Measurements from ENCODE around the gene DIS3L2. TPM values are rescaled to one million over a fixed set of nuclear protein-coding genes. Genes with fewer than 3 reads are reported as not detected.
"Not testable (repeated sequence)": the region's sequence is repeated elsewhere in the genome, so short reads cannot be mapped to it uniquely, and the experiment has no call there.

DIS3L2 gene
- total and polyA plus RNA-seq, 3 experiments from 2014 or later: 16.4 to 29.5 (median 28.6) TPM

DNA sequence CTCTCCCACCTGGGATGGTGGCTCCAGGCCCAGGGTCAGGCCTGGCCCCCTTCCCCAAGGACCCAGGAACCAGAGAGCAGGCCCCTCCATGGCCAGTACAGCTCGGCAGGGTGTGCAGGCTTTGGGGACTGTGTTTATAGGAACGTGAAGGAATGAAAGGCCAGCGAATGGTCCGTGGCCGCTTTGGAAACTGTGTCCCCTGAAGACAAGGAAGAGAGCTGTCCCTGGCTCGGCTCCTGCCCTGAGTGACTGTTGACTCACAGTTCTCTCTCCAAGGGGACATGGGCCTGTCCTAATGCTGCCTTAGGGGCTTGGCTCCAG lies 373.3 kb downstream of the DIS3L2 start:
- H3K27me3 ChIP-seq (ENCODE audit: insufficient read depth, low read length, poor library complexity, severe bottlenecking); H3K27ac Mint-ChIP-seq; H3K4me1 Mint-ChIP-seq; POLR2A ChIA-PET; H3K4me1 ChIP-seq (ENCODE audit: insufficient read depth, low read length); H3K4me3 Mint-ChIP-seq; H3K27me3 Mint-ChIP-seq; H3K4me3 ChIP-seq (ENCODE audit: low read length); H3K9me3 ChIP-seq (ENCODE audit: low read length); H3K9me3 Mint-ChIP-seq; H3K27ac ChIP-seq (ENCODE audit: low read depth, low read length); H3K36me3 ChIP-seq (ENCODE audit: insufficient read depth, low read length): not testable (repeated sequence)
- peaks cover 0 to 10% (median 0%) of the 10 kb centered on the region in 3 donors for H3K36me3 Mint-ChIP-seq
- CTCF ChIA-PET: interaction anchor here (1.5 kb wide), 1 partner anchor 435 kb away, joined by 3 read pairs; no protein-coding TSS in a partner anchor
- peak in 1 of 5 donors; percentile 20 for DNase-seq

DNA sequence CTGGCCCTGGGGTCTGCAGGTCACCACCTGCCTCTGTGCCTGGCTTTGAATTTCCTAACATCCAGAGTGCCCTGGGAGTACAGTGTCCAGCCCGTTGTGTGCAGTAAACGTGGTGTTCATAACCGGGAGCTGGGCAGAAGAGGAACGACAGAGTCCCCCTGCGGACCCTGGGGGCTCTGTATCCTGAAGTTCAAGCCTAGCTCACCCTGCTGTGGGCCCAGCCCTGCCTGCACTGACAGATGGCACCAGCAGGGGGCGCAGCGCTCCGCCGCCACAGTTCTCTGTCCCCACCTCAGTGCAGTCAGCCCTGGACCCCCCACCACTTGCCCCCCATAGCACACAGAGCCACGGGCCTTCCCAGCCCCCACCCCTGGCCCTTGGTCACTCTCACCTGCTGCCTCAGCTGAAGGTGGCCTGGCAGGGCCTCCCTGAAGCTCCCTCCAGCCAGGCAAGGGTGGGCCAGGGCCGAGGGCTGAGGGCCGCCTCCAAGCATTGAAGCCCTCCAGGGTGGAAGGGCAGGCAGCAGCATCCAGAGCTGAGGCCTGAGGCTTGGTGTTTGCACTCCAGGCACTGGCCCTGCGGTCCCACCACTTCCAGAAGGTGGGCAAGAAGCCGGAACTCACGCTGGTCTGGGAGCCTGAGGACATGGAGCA lies 373.8 kb downstream of the DIS3L2 start:
- H3K4me1 ChIP-seq (ENCODE audit: insufficient read depth, low read length); H3K9me3 ChIP-seq (ENCODE audit: low read length); H3K27me3 Mint-ChIP-seq; CTCF ChIA-PET; H3K27me3 ChIP-seq (ENCODE audit: insufficient read depth, low read length, poor library complexity, severe bottlenecking); H3K36me3 ChIP-seq (ENCODE audit: insufficient read depth, low read length); H3K27ac Mint-ChIP-seq; H3K4me1 Mint-ChIP-seq; H3K4me3 ChIP-seq (ENCODE audit: low read length); H3K4me3 Mint-ChIP-seq; H3K27ac ChIP-seq (ENCODE audit: low read depth, low read length); H3K9me3 Mint-ChIP-seq: not testable (repeated sequence)
- POLR2A ChIA-PET: interaction anchor here (0.5 kb wide), 1 partner anchor 307 kb away, joined by 3 read pairs; no protein-coding TSS in a partner anchor
- DNase-seq: peak in 1 of 5 donors; percentile 27
- peaks cover 0 to 10% (median 0%) of the 10 kb centered on the region in 3 donors for H3K36me3 Mint-ChIP-seq

DNA sequence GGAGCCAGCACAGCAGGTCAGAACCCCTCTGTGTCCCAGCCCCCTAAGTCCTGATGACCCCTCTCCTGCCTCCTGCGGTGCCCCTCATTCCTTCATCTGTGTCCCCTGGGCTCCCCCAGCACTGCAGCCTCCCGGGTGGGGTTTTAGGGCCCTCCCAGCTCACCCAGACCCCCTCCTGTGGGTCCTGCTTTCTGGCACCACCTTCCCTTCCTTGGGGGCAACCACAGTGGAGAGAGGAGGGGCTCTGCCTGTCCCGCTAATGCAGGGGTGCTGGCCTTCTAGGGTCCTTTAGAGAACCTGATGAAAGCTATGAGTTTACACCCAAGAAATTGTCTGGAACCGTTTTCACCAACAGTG lies 374.3 kb downstream of the DIS3L2 start:
- Mint-ChIP-seq H3K27me3 (peaks cover 0 to 1% of the 10 kb centered on the region in 2 donors), H3K4me3 (no peak overlapping the region), H3K27ac (peak overlapping the region in 1 of 8 donors; percentile 38), H3K4me1 (no peaks in the 10 kb centered on the region), H3K36me3 (peaks cover 0 to 10% (median 1%) of the 10 kb centered on the region in 3 donors), H3K9me3 (no peaks in the 10 kb centered on the region)
- DNase-seq: peak in 1 of 5 donors; percentile 25
- Histone ChIP-seq H3K36me3 (ENCODE audit: insufficient read depth, low read length) (no peaks in the 10 kb centered on the region), H3K4me1 (ENCODE audit: insufficient read depth, low read length) (no peaks in the 10 kb centered on the region), H3K9me3 (ENCODE audit: low read length) (no peaks in the 10 kb centered on the region), H3K4me3 (ENCODE audit: low read length) (no peak overlapping the region), H3K27ac (ENCODE audit: low read depth, low read length) (no peak overlapping the region), H3K27me3 (ENCODE audit: insufficient read depth, low read length, poor library complexity, severe bottlenecking) (no peaks in the 10 kb centered on the region)
- ChIA-PET CTCF (no interaction called here), POLR2A (no interaction called here)

DNA sequence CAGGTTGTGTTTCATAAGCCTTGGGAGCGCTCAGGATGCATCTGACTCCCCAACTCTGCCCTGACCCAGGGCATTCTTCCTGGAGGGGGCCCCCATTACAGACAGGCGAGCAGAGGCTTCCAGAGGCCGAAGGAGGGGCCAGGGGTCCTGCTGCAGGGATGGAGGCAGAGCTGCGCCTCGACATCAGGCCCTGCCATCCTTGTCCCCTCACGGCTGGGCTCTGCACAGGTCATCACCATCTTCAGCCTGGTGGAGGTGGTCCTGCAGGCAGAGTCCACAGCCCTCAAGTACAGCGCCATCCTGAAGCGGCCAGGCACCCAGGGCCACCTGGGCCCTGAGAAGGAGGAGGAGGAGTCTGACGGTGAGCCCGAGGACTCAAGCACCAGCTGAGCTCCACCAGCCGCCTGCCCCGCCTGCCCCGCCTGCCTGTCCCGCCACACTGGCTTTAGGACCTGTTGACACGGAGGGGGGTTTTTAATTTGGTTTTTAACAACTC lies 374.8 kb downstream of the DIS3L2 start:
- H3K27me3 Mint-ChIP-seq: peaks cover 0 to 2% of the 10 kb centered on the region in 2 donors
- no peaks in the 10 kb centered on the region for H3K4me1 ChIP-seq (ENCODE audit: insufficient read depth, low read length)
- no peak overlapping the region for H3K27ac ChIP-seq (ENCODE audit: low read depth, low read length)
- ChIA-PET CTCF (no interaction called here), POLR2A (no interaction called here)
- no peaks in the 10 kb centered on the region for H3K4me1 Mint-ChIP-seq
- DNase-seq: peak in 1 of 5 donors; percentile 34
- H3K4me3 Mint-ChIP-seq: no peak overlapping the region
- no peaks in the 10 kb centered on the region for H3K36me3 ChIP-seq (ENCODE audit: insufficient read depth, low read length)
- H3K9me3 Mint-ChIP-seq: no peaks in the 10 kb centered on the region
- no peaks in the 10 kb centered on the region for H3K9me3 ChIP-seq (ENCODE audit: low read length)
- H3K27ac Mint-ChIP-seq: peak overlapping the region in 1 of 8 donors; percentile 38
- no peaks in the 10 kb centered on the region for H3K27me3 ChIP-seq (ENCODE audit: insufficient read depth, low read length, poor library complexity, severe bottlenecking)
- no peak overlapping the region for H3K4me3 ChIP-seq (ENCODE audit: low read length)
- peaks cover 0 to 10% (median 2%) of the 10 kb centered on the region in 3 donors for H3K36me3 Mint-ChIP-seq

DNA sequence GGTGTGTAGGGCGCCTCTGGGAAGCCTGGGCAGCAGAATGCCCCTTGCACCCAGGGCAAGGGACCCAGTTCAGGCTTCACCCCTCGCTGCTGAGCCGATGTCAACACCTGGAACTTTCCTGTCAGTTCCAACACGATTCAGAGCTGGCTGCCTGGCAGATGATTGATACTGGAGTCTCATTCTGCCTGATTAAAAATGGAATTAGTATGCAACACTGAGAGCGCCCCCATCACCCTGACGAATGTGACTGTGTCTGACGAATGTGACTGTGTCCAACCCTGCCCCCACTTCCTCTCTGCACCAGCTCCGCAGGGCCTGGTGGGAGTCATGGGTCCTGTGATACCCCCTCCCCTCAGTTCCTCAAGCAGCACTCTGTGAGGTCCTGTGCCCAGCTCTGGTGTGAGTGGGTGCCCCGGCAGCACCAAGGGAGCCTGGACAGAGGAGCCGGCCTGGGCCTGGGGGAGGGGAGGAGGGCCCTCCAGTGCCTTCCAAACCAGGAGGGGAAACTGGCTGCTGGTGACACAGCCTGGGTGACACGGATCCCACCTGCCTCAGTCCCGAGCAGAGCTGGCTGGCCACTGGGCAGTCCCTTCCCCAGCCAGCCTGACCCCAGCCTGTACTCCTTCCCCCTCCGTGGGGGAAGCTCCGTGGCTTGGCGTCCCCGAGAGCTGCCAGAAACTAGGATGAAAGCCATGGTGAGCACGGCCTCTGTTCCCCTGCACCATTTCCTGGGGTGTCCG lies 375.6 kb downstream of the DIS3L2 start:
- Histone ChIP-seq H3K27ac (ENCODE audit: low read depth, low read length) (no peak overlapping the region), H3K4me3 (ENCODE audit: low read length) (no peak overlapping the region), H3K27me3 (ENCODE audit: insufficient read depth, low read length, poor library complexity, severe bottlenecking) (no peaks in the 10 kb centered on the region), H3K4me1 (ENCODE audit: insufficient read depth, low read length) (no peaks in the 10 kb centered on the region), H3K36me3 (ENCODE audit: insufficient read depth, low read length) (no peaks in the 10 kb centered on the region), H3K9me3 (ENCODE audit: low read length) (no peaks in the 10 kb centered on the region)
- no peak overlapping the region for H3K27ac Mint-ChIP-seq
- CTCF ChIA-PET: no interaction called here
- peak in 1 of 5 donors; percentile 6 for DNase-seq
- no peaks in the 10 kb centered on the region for H3K9me3 Mint-ChIP-seq
- H3K4me1 Mint-ChIP-seq: no peaks in the 10 kb centered on the region
- no peak overlapping the region for H3K4me3 Mint-ChIP-seq
- POLR2A ChIA-PET: no interaction called here
- peaks cover 0 to 10% (median 3%) of the 10 kb centered on the region in 3 donors for H3K36me3 Mint-ChIP-seq
- H3K27me3 Mint-ChIP-seq: peaks cover 0 to 2% of the 10 kb centered on the region in 2 donors

DNA sequence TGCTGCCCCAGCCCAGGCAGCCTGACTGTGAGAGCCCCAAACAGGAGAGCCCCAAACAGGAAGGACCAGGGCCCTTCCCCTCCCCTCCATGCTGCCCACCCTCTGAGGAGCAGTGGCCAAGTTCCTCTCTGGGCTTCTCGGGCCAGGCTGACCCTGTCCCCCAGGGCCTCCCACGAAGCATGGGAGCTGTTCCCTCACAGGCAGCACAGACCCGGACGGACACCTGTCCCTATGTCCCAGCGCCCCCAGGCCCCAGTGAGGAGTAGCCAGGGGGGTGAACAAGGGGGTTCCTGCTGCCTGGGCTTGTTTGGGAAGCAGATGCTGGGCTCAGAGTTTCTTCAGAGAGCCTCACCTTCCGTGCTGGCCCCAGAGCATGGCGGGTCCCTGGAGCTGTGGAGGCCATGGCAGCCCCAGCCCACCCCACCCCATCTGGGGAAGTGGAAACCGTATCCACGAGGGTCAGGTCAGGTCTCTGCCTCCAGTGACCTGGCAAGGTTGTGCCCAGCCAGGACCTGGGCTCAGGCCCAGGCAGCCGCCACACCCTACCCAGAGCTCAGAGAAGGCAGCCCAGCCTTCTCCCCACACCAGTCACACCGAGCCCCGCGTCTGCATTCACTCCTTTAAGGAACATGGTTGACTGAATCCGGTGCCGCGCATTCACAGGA lies 376.7 kb downstream of the DIS3L2 start:
- DNase-seq: peak in 1 of 5 donors; percentile 28
- H3K4me1 ChIP-seq (ENCODE audit: insufficient read depth, low read length); H3K4me1 Mint-ChIP-seq; H3K27me3 ChIP-seq (ENCODE audit: insufficient read depth, low read length, poor library complexity, severe bottlenecking); H3K4me3 Mint-ChIP-seq; H3K9me3 ChIP-seq (ENCODE audit: low read length); H3K27ac ChIP-seq (ENCODE audit: low read depth, low read length); CTCF ChIA-PET; H3K36me3 ChIP-seq (ENCODE audit: insufficient read depth, low read length); POLR2A ChIA-PET; H3K27me3 Mint-ChIP-seq; H3K9me3 Mint-ChIP-seq; H3K4me3 ChIP-seq (ENCODE audit: low read length); H3K27ac Mint-ChIP-seq: not testable (repeated sequence)
- peaks cover 0 to 10% (median 3%) of the 10 kb centered on the region in 3 donors for H3K36me3 Mint-ChIP-seq

DNA sequence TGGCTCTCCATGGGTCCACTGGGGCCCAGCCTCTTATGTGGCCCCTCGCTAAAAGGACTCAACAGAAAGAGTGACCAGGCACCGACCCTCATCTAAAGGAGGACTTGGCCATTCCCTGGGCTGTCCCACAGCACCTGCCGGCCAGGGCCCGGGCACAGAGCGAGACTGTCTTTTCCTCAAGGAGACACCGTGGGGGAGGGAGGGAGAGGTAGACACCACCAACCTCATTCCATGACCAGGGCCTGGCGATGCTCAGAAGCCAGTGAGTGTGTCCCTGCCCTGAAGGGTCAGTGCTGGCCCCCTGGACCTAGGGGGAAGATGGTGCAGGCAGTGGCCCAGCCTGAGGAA lies 377.2 kb downstream of the DIS3L2 start:
- Mint-ChIP-seq H3K36me3 (peaks cover 0 to 10% (median 3%) of the 10 kb centered on the region in 3 donors), H3K4me3 (no peak overlapping the region), H3K4me1 (no peaks in the 10 kb centered on the region), H3K27ac (no peak overlapping the region), H3K9me3 (no peaks in the 10 kb centered on the region), H3K27me3 (peaks cover 0 to 2% of the 10 kb centered on the region in 2 donors)
- no peaks in the 10 kb centered on the region for H3K27me3 ChIP-seq (ENCODE audit: insufficient read depth, low read length, poor library complexity, severe bottlenecking)
- H3K36me3 ChIP-seq (ENCODE audit: insufficient read depth, low read length): no peaks in the 10 kb centered on the region
- no peaks in the 10 kb centered on the region for H3K4me1 ChIP-seq (ENCODE audit: insufficient read depth, low read length)
- DNase-seq: peak in 1 of 5 donors; percentile 30
- H3K4me3 ChIP-seq (ENCODE audit: low read length): no peak overlapping the region
- H3K27ac ChIP-seq (ENCODE audit: low read depth, low read length): no peak overlapping the region
- POLR2A ChIA-PET: no interaction called here
- no peaks in the 10 kb centered on the region for H3K9me3 ChIP-seq (ENCODE audit: low read length)
- CTCF ChIA-PET: no interaction called here

All from CD8-positive, alpha-beta memory T cell (primary cell).